WERI-Rb-1 (cell line): ENCODE data around the gene TRIM6.

Experiments
- DNase-seq: peaks from one replicate; pipeline ENCODE4 v3.0.0-alpha.2; 2020
- H3K27ac ChIP-seq: fragments of 250-450 bp; sonication (Bioruptor Pico); 2 replicates; pipeline ENCODE4 v1.5.1; 2020; ENCODE audit warnings: mild to moderate bottlenecking, moderate library complexity
- H3K27me3 ChIP-seq: fragments of 250-450 bp; sonication (Bioruptor Pico); 2 replicates; pipeline ENCODE4 v1.5.1; 2021; ENCODE audit warnings: mild to moderate bottlenecking, low read depth, moderate library complexity; ENCODE audit not compliant: insufficient read depth, severe bottlenecking
- H3K36me3 ChIP-seq: fragments of 250-450 bp; sonication (Bioruptor Pico); 2 replicates; pipeline ENCODE4 v1.5.1; 2020; ENCODE audit warnings: mild to moderate bottlenecking, moderate library complexity
- H3K4me3 ChIP-seq: 2 replicates; pipeline ENCODE4 v1.5.1; 2011; ENCODE audit warnings: low read depth, mild to moderate bottlenecking, control low read depth, low read length
- H3K9me3 ChIP-seq: fragments of 250-450 bp; sonication (Bioruptor Pico); 2 replicates; pipeline ENCODE4 v1.5.1; 2021; ENCODE audit warnings: mild to moderate bottlenecking, moderate library complexity; ENCODE audit not compliant: severe bottlenecking
- TF ChIP-seq, protein P1 (sequence below): IDR thresholded peaks from 2 replicates; pipeline ENCODE4 v1.5.1; 2011; ENCODE audit warnings: low read depth, mild to moderate bottlenecking, control low read depth, inconsistent platforms, low read length

Gene TRIM6

GRCh38 chr11:5608808-5609207 lies 12.4 kb downstream of the TRIM6 start:
- Histone ChIP-seq H3K27me3 (peaks cover 94% of the 10 kb centered on the region), H3K27ac (no peak overlapping the region), H3K4me3 (no peak overlapping the region), H3K9me3 (no peaks in the 10 kb centered on the region), H3K36me3 (no peaks in the 10 kb centered on the region)
- DNase-seq: no peak
- TF ChIP-seq, protein P1, sequence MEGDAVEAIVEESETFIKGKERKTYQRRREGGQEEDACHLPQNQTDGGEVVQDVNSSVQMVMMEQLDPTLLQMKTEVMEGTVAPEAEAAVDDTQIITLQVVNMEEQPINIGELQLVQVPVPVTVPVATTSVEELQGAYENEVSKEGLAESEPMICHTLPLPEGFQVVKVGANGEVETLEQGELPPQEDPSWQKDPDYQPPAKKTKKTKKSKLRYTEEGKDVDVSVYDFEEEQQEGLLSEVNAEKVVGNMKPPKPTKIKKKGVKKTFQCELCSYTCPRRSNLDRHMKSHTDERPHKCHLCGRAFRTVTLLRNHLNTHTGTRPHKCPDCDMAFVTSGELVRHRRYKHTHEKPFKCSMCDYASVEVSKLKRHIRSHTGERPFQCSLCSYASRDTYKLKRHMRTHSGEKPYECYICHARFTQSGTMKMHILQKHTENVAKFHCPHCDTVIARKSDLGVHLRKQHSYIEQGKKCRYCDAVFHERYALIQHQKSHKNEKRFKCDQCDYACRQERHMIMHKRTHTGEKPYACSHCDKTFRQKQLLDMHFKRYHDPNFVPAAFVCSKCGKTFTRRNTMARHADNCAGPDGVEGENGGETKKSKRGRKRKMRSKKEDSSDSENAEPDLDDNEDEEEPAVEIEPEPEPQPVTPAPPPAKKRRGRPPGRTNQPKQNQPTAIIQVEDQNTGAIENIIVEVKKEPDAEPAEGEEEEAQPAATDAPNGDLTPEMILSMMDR: no peak

- Histone ChIP-seq H3K27me3 (peaks cover 93% of the 10 kb centered on the region), H3K9me3 (no peaks in the 10 kb centered on the region), H3K27ac (no peak overlapping the region), H3K36me3 (no peaks in the 10 kb centered on the region), H3K4me3 (no peak overlapping the region)
- TF ChIP-seq, protein P1: no peak
- no peak for DNase-seq
These were observed 14.0 kb downstream of the TRIM6 start for GRCh38 chr11:5610446-5610845.

GRCh38 chr11:5611627-5612026 lies 15.2 kb downstream of the TRIM6 start:
- H3K36me3 ChIP-seq: no peaks in the 10 kb centered on the region
- DNase-seq: no peak
- no peak overlapping the region for H3K27ac ChIP-seq

DNA sequence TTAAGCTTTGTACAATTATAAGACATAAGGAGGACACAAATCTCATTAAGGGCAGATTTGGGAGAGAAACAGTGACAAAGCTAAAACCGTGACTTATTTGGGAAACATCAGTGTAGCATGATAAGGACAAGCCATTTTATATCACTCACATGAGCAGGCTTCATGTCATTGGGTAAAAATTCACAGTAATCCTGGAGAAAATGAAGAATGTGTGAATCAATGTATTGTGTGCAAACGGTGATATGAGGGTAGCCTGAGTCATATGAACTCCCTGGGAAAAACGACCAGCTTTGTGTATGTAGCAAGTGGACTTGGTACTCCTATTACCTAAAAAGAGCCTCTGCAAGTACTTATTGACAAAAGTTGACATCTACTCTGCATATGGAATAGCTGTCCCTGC lies 22.4 kb downstream of the TRIM6 start:
- no peaks in the 10 kb centered on the region for H3K9me3 ChIP-seq
- H3K36me3 ChIP-seq: no peaks in the 10 kb centered on the region
- TF ChIP-seq, protein P1: no peak
- no peak overlapping the region for H3K4me3 ChIP-seq
- peaks cover 64% of the 10 kb centered on the region for H3K27me3 ChIP-seq
- no peak for DNase-seq
- no peak overlapping the region for H3K27ac ChIP-seq

More at GRCh38 chr11:5611627-5612026, 15.2 kb downstream of the TRIM6 start:
- TF ChIP-seq, protein P1: no peak
- Histone ChIP-seq H3K4me3 (no peak overlapping the region), H3K27me3 (peaks cover 81% of the 10 kb centered on the region), H3K9me3 (no peaks in the 10 kb centered on the region)

- Histone ChIP-seq H3K27me3 (peaks cover 70% of the 10 kb centered on the region), H3K9me3 (no peaks in the 10 kb centered on the region), H3K36me3 (no peaks in the 10 kb centered on the region), H3K27ac (no peak overlapping the region), H3K4me3 (no peak overlapping the region)
- no peak for DNase-seq
- TF ChIP-seq, protein P1: no peak
These were observed 24.4 kb downstream of the TRIM6 start for GRCh38 chr11:5620651-5621521.
